ENCODE results near the gene CD44. TPM values are rescaled to one million over a fixed set of nuclear protein-coding genes. Genes with fewer than 3 reads are reported as not detected.

CD44 gene
- total and polyA plus RNA-seq, 2 donors, result 51.1 to 78.7 TPM

GRCh38 chr11:35231076-35231860 is 92.3 kb downstream of the CD44 start:
- DNase-seq (ENCODE audit: low read depth in 6 of 9, low spot score in 9 of 9), result no peak
- no peaks in the 10 kb centered on the region for H3K27me3 ChIP-seq (ENCODE audit: control insufficient read depth in 2 of 2, insufficient read depth in 1 of 2, low read length in 1 of 2)
- H3K27ac ChIP-seq (ENCODE audit: low read depth in 1 of 2, low read length in 1 of 2), result no peak overlapping the region
- H3K36me3 ChIP-seq (ENCODE audit: control insufficient read depth in 2 of 2, insufficient read depth in 2 of 2, low read length in 1 of 2), result peaks cover 6 to 26% of the 10 kb centered on the region in 2 donors
- H3K4me1 ChIP-seq (ENCODE audit: control insufficient read depth in 2 of 2, insufficient read depth in 2 of 2, low read length in 2 of 2), result peaks cover 1 to 4% of the 10 kb centered on the region in 2 donors
- H3K9me3 ChIP-seq (ENCODE audit: control insufficient read depth in 2 of 2, insufficient read depth in 1 of 2, low read length in 1 of 2), result no peaks in the 10 kb centered on the region
- WGBS, result 90% methylated on average over 5 of the region's 5 CpGs
- H3K4me3 ChIP-seq (ENCODE audit: low read length in 2 of 2), result no peak overlapping the region

- WGBS, result 96% methylated on average over 4 of the region's 4 CpGs
- Histone ChIP-seq H3K4me1 (ENCODE audit: control insufficient read depth in 2 of 2, insufficient read depth in 2 of 2, low read length in 2 of 2) (peaks cover 4 to 15% of the 10 kb centered on the region in 2 donors), H3K27me3 (ENCODE audit: control insufficient read depth in 2 of 2, insufficient read depth in 1 of 2, low read length in 1 of 2) (no peaks in the 10 kb centered on the region), H3K27ac (ENCODE audit: low read depth in 1 of 2, low read length in 1 of 2) (no peak overlapping the region), H3K9me3 (ENCODE audit: control insufficient read depth in 2 of 2, insufficient read depth in 1 of 2, low read length in 1 of 2) (no peaks in the 10 kb centered on the region), H3K36me3 (ENCODE audit: control insufficient read depth in 2 of 2, insufficient read depth in 2 of 2, low read length in 1 of 2) (peaks cover 6 to 23% of the 10 kb centered on the region in 2 donors), H3K4me3 (ENCODE audit: low read length in 2 of 2) (no peak overlapping the region)
- DNase-seq (ENCODE audit: low read depth in 6 of 9, low spot score in 9 of 9), result no peak
Observed at GRCh38 chr11:35232891-35233330, 93.9 kb downstream of the CD44 start.

- H3K4me1 ChIP-seq (ENCODE audit: control insufficient read depth in 2 of 2, insufficient read depth in 2 of 2, low read length in 2 of 2), result peaks cover 4 to 19% of the 10 kb centered on the region in 2 donors
- H3K27ac ChIP-seq (ENCODE audit: low read depth in 1 of 2, low read length in 1 of 2), result no peak overlapping the region
- H3K27me3 ChIP-seq (ENCODE audit: control insufficient read depth in 2 of 2, insufficient read depth in 1 of 2, low read length in 1 of 2), result no peaks in the 10 kb centered on the region
- no peak overlapping the region for H3K4me3 ChIP-seq (ENCODE audit: low read length in 2 of 2)
- whole genome bisulfite sequencing, result 93% methylated on average over 1 of the region's 1 CpG
- peaks cover 6 to 23% of the 10 kb centered on the region in 2 donors for H3K36me3 ChIP-seq (ENCODE audit: control insufficient read depth in 2 of 2, insufficient read depth in 2 of 2, low read length in 1 of 2)
- no peak for DNase-seq (ENCODE audit: low read depth in 6 of 9, low spot score in 9 of 9)
- no peaks in the 10 kb centered on the region for H3K9me3 ChIP-seq (ENCODE audit: control insufficient read depth in 2 of 2, insufficient read depth in 1 of 2, low read length in 1 of 2)
Observed at GRCh38 chr11:35233518-35233917, 94.5 kb downstream of the CD44 start.

GRCh38 chr11:35234460-35235156 is 95.6 kb downstream of the CD44 start:
- WGBS, result 98% methylated on average over 3 of the region's 3 CpGs
- Histone ChIP-seq H3K27ac (ENCODE audit: low read depth in 1 of 2, low read length in 1 of 2) (no peak overlapping the region), H3K9me3 (ENCODE audit: control insufficient read depth in 2 of 2, insufficient read depth in 1 of 2, low read length in 1 of 2) (no peaks in the 10 kb centered on the region), H3K4me3 (ENCODE audit: low read length in 2 of 2) (no peak overlapping the region), H3K27me3 (ENCODE audit: control insufficient read depth in 2 of 2, insufficient read depth in 1 of 2, low read length in 1 of 2) (no peaks in the 10 kb centered on the region), H3K4me1 (ENCODE audit: control insufficient read depth in 2 of 2, insufficient read depth in 2 of 2, low read length in 2 of 2) (peaks cover 4 to 19% of the 10 kb centered on the region in 2 donors), H3K36me3 (ENCODE audit: control insufficient read depth in 2 of 2, insufficient read depth in 2 of 2, low read length in 1 of 2) (peaks cover 4 to 13% of the 10 kb centered on the region in 2 donors)
- no peak for DNase-seq (ENCODE audit: low read depth in 6 of 9, low spot score in 9 of 9)

GRCh38 chr11:35235157-35235468 is 96.1 kb downstream of the CD44 start:
- DNase-seq (ENCODE audit: low read depth in 6 of 9, low spot score in 9 of 9), result no peak
- H3K4me1 ChIP-seq (ENCODE audit: control insufficient read depth in 2 of 2, insufficient read depth in 2 of 2, low read length in 2 of 2), result peaks cover 4 to 19% of the 10 kb centered on the region in 2 donors
- no peak overlapping the region for H3K4me3 ChIP-seq (ENCODE audit: low read length in 2 of 2)
- H3K27me3 ChIP-seq (ENCODE audit: control insufficient read depth in 2 of 2, insufficient read depth in 1 of 2, low read length in 1 of 2), result no peaks in the 10 kb centered on the region
- H3K27ac ChIP-seq (ENCODE audit: low read depth in 1 of 2, low read length in 1 of 2), result no peak overlapping the region
- H3K36me3 ChIP-seq (ENCODE audit: control insufficient read depth in 2 of 2, insufficient read depth in 2 of 2, low read length in 1 of 2), result peaks cover 3 to 8% of the 10 kb centered on the region in 2 donors
- H3K9me3 ChIP-seq (ENCODE audit: control insufficient read depth in 2 of 2, insufficient read depth in 1 of 2, low read length in 1 of 2), result no peaks in the 10 kb centered on the region
- WGBS, result 97% methylated on average over 2 of the region's 2 CpGs

GRCh38 chr11:35235498-35235897 is 96.5 kb downstream of the CD44 start:
- peaks cover 3 to 4% of the 10 kb centered on the region in 2 donors for H3K36me3 ChIP-seq (ENCODE audit: control insufficient read depth in 2 of 2, insufficient read depth in 2 of 2, low read length in 1 of 2)
- no peaks in the 10 kb centered on the region for H3K27me3 ChIP-seq (ENCODE audit: control insufficient read depth in 2 of 2, insufficient read depth in 1 of 2, low read length in 1 of 2)
- no peak overlapping the region for H3K4me3 ChIP-seq (ENCODE audit: low read length in 2 of 2)
- peaks cover 4 to 19% of the 10 kb centered on the region in 2 donors for H3K4me1 ChIP-seq (ENCODE audit: control insufficient read depth in 2 of 2, insufficient read depth in 2 of 2, low read length in 2 of 2)
- 56% methylated on average over 1 of the region's 1 CpG for WGBS
- H3K9me3 ChIP-seq (ENCODE audit: control insufficient read depth in 2 of 2, insufficient read depth in 1 of 2, low read length in 1 of 2), result no peaks in the 10 kb centered on the region
- no peak for DNase-seq (ENCODE audit: low read depth in 6 of 9, low spot score in 9 of 9)
- no peak overlapping the region for H3K27ac ChIP-seq (ENCODE audit: low read depth in 1 of 2, low read length in 1 of 2)

GRCh38 chr11:35235936-35236666 is 97.1 kb downstream of the CD44 start:
- H3K9me3 ChIP-seq (ENCODE audit: control insufficient read depth in 2 of 2, insufficient read depth in 1 of 2, low read length in 1 of 2), result no peaks in the 10 kb centered on the region
- no peak overlapping the region for H3K27ac ChIP-seq (ENCODE audit: low read depth in 1 of 2, low read length in 1 of 2)
- peaks cover 4 to 19% of the 10 kb centered on the region in 2 donors for H3K4me1 ChIP-seq (ENCODE audit: control insufficient read depth in 2 of 2, insufficient read depth in 2 of 2, low read length in 2 of 2)
- 55% methylated on average over 4 of the region's 4 CpGs for WGBS
- peak in 1 of 9 donors; percentile 34 for DNase-seq (ENCODE audit: low read depth in 6 of 9, low spot score in 9 of 9)
- H3K4me3 ChIP-seq (ENCODE audit: low read length in 2 of 2), result no peak overlapping the region
- H3K27me3 ChIP-seq (ENCODE audit: control insufficient read depth in 2 of 2, insufficient read depth in 1 of 2, low read length in 1 of 2), result no peaks in the 10 kb centered on the region
- H3K36me3 ChIP-seq (ENCODE audit: control insufficient read depth in 2 of 2, insufficient read depth in 2 of 2, low read length in 1 of 2), result peaks cover 0 to 3% of the 10 kb centered on the region in 2 donors

GRCh38 chr11:35236667-35237003 is 97.7 kb downstream of the CD44 start:
- peak in 1 of 9 donors; percentile 26 for DNase-seq (ENCODE audit: low read depth in 6 of 9, low spot score in 9 of 9)
- whole genome bisulfite sequencing, result 71% methylated on average over 5 of the region's 5 CpGs
- H3K9me3 ChIP-seq (ENCODE audit: control insufficient read depth in 2 of 2, insufficient read depth in 1 of 2, low read length in 1 of 2), result no peaks in the 10 kb centered on the region
- H3K4me3 ChIP-seq (ENCODE audit: low read length in 2 of 2), result no peak overlapping the region
- H3K27ac ChIP-seq (ENCODE audit: low read depth in 1 of 2, low read length in 1 of 2), result no peak overlapping the region
- no peaks in the 10 kb centered on the region for H3K36me3 ChIP-seq (ENCODE audit: control insufficient read depth in 2 of 2, insufficient read depth in 2 of 2, low read length in 1 of 2)
- no peaks in the 10 kb centered on the region for H3K27me3 ChIP-seq (ENCODE audit: control insufficient read depth in 2 of 2, insufficient read depth in 1 of 2, low read length in 1 of 2)
- H3K4me1 ChIP-seq (ENCODE audit: control insufficient read depth in 2 of 2, insufficient read depth in 2 of 2, low read length in 2 of 2), result peaks cover 4 to 19% of the 10 kb centered on the region in 2 donors

- H3K4me3 ChIP-seq (ENCODE audit: low read length in 2 of 2), result no peak overlapping the region
- peaks cover 4 to 19% of the 10 kb centered on the region in 2 donors for H3K4me1 ChIP-seq (ENCODE audit: control insufficient read depth in 2 of 2, insufficient read depth in 2 of 2, low read length in 2 of 2)
- H3K27ac ChIP-seq (ENCODE audit: low read depth in 1 of 2, low read length in 1 of 2), result no peak overlapping the region
- DNase-seq (ENCODE audit: low read depth in 6 of 9, low spot score in 9 of 9), result no peak
- H3K27me3 ChIP-seq (ENCODE audit: control insufficient read depth in 2 of 2, insufficient read depth in 1 of 2, low read length in 1 of 2), result no peaks in the 10 kb centered on the region
- no peaks in the 10 kb centered on the region for H3K9me3 ChIP-seq (ENCODE audit: control insufficient read depth in 2 of 2, insufficient read depth in 1 of 2, low read length in 1 of 2)
- H3K36me3 ChIP-seq (ENCODE audit: control insufficient read depth in 2 of 2, insufficient read depth in 2 of 2, low read length in 1 of 2), result no peaks in the 10 kb centered on the region
- WGBS, result 98% methylated on average over 1 of the region's 1 CpG
Observed at GRCh38 chr11:35237351-35237750, 98.4 kb downstream of the CD44 start.
